GM23338 (cell line): ENCODE measurements around the gene TAF8.

Source experiments
- CREB1 ChIP-seq: fragments of 250-450 bp; sonication (Bioruptor Pico); IDR thresholded peaks from 2 replicates; pipeline ENCODE4 v1.5.0; 2020; ENCODE audit warnings: low read depth, mild to moderate bottlenecking, moderate library complexity
- CTCF ChIP-seq, 2 experiments: fragments of 200-600 bp in 1 of 2; sonication (generic) in 1 of 2; conservative IDR thresholded peaks; 2 replicates each; pipeline versions ENCODE4 v1.5.1 to v1.6.1; 2016 to 2017; ENCODE audit warnings: antibody characterized with exemption in 2 of 2, low read depth in 2 of 2, mild to moderate bottlenecking in 2 of 2, moderate library complexity in 1 of 2
- EZH2phosphoT487 ChIP-seq: fragments of 200-600 bp; sonication (generic); IDR thresholded peaks from one replicate; pipeline ENCODE4 v1.8.1; 2018; ENCODE audit warnings: antibody characterized with exemption; ENCODE audit not compliant: unreplicated experiment
- TF ChIP-seq, protein P1 (sequence below): IDR thresholded peaks from one replicate; pipeline ENCODE4 v1.6.1; 2018; ENCODE audit warnings: antibody characterized with exemption; ENCODE audit not compliant: unreplicated experiment

DNA sequence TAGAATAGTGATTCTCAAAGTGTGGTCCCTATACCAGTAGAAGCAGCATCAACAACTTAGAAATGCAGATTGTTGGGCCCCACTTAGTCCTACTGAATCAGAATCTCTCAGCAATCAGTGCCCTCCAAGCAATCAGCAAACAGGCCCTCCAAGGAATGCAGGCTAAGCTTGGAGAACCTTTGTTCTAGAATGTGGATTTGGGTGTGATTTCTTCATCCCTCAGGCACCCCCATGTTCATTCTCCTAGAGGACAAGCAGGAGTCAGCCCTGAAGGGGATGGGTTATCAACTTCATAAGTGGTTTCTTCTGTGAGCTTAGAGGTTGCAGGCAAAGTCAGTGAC, 40.5 kb upstream of the TAF8 start:
- TF ChIP-seq EZH2phosphoT487 = no peak
- TF ChIP-seq, protein P1, sequence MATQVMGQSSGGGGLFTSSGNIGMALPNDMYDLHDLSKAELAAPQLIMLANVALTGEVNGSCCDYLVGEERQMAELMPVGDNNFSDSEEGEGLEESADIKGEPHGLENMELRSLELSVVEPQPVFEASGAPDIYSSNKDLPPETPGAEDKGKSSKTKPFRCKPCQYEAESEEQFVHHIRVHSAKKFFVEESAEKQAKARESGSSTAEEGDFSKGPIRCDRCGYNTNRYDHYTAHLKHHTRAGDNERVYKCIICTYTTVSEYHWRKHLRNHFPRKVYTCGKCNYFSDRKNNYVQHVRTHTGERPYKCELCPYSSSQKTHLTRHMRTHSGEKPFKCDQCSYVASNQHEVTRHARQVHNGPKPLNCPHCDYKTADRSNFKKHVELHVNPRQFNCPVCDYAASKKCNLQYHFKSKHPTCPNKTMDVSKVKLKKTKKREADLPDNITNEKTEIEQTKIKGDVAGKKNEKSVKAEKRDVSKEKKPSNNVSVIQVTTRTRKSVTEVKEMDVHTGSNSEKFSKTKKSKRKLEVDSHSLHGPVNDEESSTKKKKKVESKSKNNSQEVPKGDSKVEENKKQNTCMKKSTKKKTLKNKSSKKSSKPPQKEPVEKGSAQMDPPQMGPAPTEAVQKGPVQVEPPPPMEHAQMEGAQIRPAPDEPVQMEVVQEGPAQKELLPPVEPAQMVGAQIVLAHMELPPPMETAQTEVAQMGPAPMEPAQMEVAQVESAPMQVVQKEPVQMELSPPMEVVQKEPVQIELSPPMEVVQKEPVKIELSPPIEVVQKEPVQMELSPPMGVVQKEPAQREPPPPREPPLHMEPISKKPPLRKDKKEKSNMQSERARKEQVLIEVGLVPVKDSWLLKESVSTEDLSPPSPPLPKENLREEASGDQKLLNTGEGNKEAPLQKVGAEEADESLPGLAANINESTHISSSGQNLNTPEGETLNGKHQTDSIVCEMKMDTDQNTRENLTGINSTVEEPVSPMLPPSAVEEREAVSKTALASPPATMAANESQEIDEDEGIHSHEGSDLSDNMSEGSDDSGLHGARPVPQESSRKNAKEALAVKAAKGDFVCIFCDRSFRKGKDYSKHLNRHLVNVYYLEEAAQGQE = no peak
- TF ChIP-seq CTCF (conservative IDR thresholded peaks at IDR 0.05; ENCODE audit: low read depth in 2 of 2) = no peak
- TF ChIP-seq CREB1 (CRISPR knock-in tag) = no peak
